Measurements from ENCODE around the gene CLIC5. TPM values are rescaled to one million over a fixed set of nuclear protein-coding genes. Genes with fewer than 3 reads are reported as not detected.
A peak's percentile ranks its signal among the peaks of the same experiment; 100 is the strongest.

CLIC5 gene
- total and polyA plus RNA-seq, 2 of the 8 experiments (the other 6 are each of a cell fraction or from before 2014, with no cell fraction given) = 0.12 to 0.15 TPM

GRCh38 chr6:45854149-45854742 lies 161.4 kb downstream of the CLIC5 start:
- FAIRE-seq (no peak), DNase-seq (ENCODE audit: low read depth in 1 of 2, low spot score in 2 of 2) (no peak)
- Histone ChIP-seq H4K91ac (replicated peaks; ENCODE audit: insufficient read length, low read length) (no peak overlapping the region), H3K14ac (ENCODE audit: insufficient read length) (no peak overlapping the region), H3K36me3 (ENCODE audit: control insufficient read depth in 2 of 4, insufficient read depth in 4 of 4, low read length in 3 of 4) (no peaks in the 10 kb centered on the region), H2AFZ (ENCODE audit: low read length) (no peak overlapping the region), H3K9ac (replicated peaks in 1 of 4; ENCODE audit: extremely low read depth in 1 of 4, low read depth in 3 of 4, low read length in 3 of 4) (no peak overlapping the region), H3K9me3 (ENCODE audit: insufficient read depth in 2 of 2, low read depth in 1 of 2, low read length in 1 of 2) (no peaks in the 10 kb centered on the region), H3K4me1 (replicated peaks in 1 of 4; ENCODE audit: control insufficient read depth in 3 of 4, insufficient read depth in 4 of 4, low read length in 3 of 4) (peaks cover 0 to 10% (median 3%) of the 10 kb centered on the region in 4 experiments; a peak in 3 of 7 replicates), H3K4me3 (ENCODE audit: extremely low read depth in 1 of 4, insufficient read depth in 2 of 4, low read depth in 3 of 4, low read length in 4 of 4) (no peak overlapping the region), H3K27ac (ENCODE audit: low read depth, low read length) (no peak overlapping the region), H4K5ac (ENCODE audit: insufficient read length, low read depth, low read length) (no peak overlapping the region), H3K79me2 (ENCODE audit: control insufficient read depth in 1 of 2, insufficient read depth in 2 of 2, low read length in 2 of 2) (no peaks in the 10 kb centered on the region), H2BK120ac (replicated peaks; ENCODE audit: low read depth, low read length) (no peak overlapping the region), H3K79me1 (ENCODE audit: low read depth, low read length) (no peaks in the 10 kb centered on the region), H2BK20ac (ENCODE audit: low read length) (no peak overlapping the region), H2BK12ac (ENCODE audit: low read depth, low read length) (no peak overlapping the region), H3K27me3 (replicated peaks in 1 of 4; ENCODE audit: control insufficient read depth in 3 of 4, extremely low read depth in 1 of 4, insufficient read depth in 3 of 4, low read length in 3 of 4) (peaks cover 0 to 2% (median 2%) of the 10 kb centered on the region in 4 experiments; a peak in 2 of 7 replicates), H3K23ac (ENCODE audit: insufficient read length) (no peak overlapping the region), H4K20me1 (replicated peaks in 1 of 2; ENCODE audit: control insufficient read depth in 1 of 2, insufficient read depth in 2 of 2, low read length in 2 of 2) (no peaks in the 10 kb centered on the region), H3K18ac (ENCODE audit: extremely low read depth, low read length) (no peak overlapping the region), H2BK5ac (ENCODE audit: low read depth, low read length) (no peak overlapping the region), H2AK5ac (ENCODE audit: low read depth, low read length) (no peak overlapping the region), H2BK15ac (ENCODE audit: low read length) (no peak overlapping the region), H3K23me2 (ENCODE audit: low read depth, low read length) (no peaks in the 10 kb centered on the region), H3K4me2 (ENCODE audit: insufficient read depth in 1 of 2, low read depth in 2 of 2, low read length in 2 of 2) (0 out of 4 replicates have a peak overlapping the region, but pooled peaks of 1 of the 2 experiments have one; percentile 12), H3K4ac (replicated peaks; ENCODE audit: insufficient read length, low read depth, low read length) (no peak overlapping the region), H4K8ac (ENCODE audit: extremely low read depth, insufficient read depth, low read length) (no peak overlapping the region), H3K56ac (replicated peaks; ENCODE audit: insufficient read length, low read depth, low read length) (no peak overlapping the region)
- TF ChIP-seq RBBP5 (IDR thresholded peaks at IDR 0.05; ENCODE audit: borderline replicate concordance, low read depth, low read length) = no peak
- TF ChIP-seq SP4 (IDR thresholded peaks at IDR 0.05; ENCODE audit: low read length) = no peak
- TF ChIP-seq ASH2L (IDR thresholded peaks at IDR 0.05; ENCODE audit: low read length) = no peak
- ChIA-PET CTCF (ENCODE audit: partially characterized antibody) (interaction anchor here (0.6 kb wide), 1 partner anchor 27 kb away, joined by 3 read pairs; no protein-coding TSS in a partner anchor), POLR2A (ENCODE audit: partially characterized antibody) (no interaction called here)
- WGBS, 2 experiments (ENCODE audit: extremely low coverage in 1 of 2, insufficient coverage in 1 of 2, insufficient read length in 1 of 2, insufficient replicate concordance in 2 of 2, low coverage in 1 of 2, low lambda C conversion rate in 2 of 2, missing lambda C conversion rate in 1 of 2) = 67% methylated on average over 10 of the region's 10 CpGs; no CpG with 5 or more reads in 1 of the 2 experiments

Measured in H1 (cell line).